K562 (cell line): ENCODE results near the gene NPAS3. TPM values are rescaled to one million over a fixed set of nuclear protein-coding genes. Genes with fewer than 3 reads are reported as not detected.

Source experiments
- ATAC-seq: fragments of 200-7000 bp; cut with Tn5 transposase; 3 replicates; pipeline ENCODE4 v1.9.1; 2020; ENCODE audit warnings: moderate library complexity
- BruUV-seq: library from RNA; stranded (reverse); fragments of 400-500 nt; replicated peaks from 2 replicates; lab custom pipeline; 2021; lab: Mats Ljungman, UMichigan
- CTCF ChIA-PET: fragments of 300-600 bp; formaldehyde crosslinking; extraction: SDS; loops from one replicate; lab custom pipeline; 2021; ENCODE audit warnings: low intra/inter-chr PET ratio; lab: Yijun Ruan, JAX
- POLR2A ChIA-PET: fragments of 300-600, 350-650 bp; sonication (Branson Sonifier 250); formaldehyde crosslinking; extraction: SDS; loops from one replicate; lab custom pipeline; 2021; ENCODE audit warnings: antibody characterized with exemption, inconsistent platforms; lab: Yijun Ruan, JAX
- DNase-seq, 4 experiments: peaks; one replicate each; pipeline versions ENCODE4 v3.0.0 to v3.0.0-alpha.2; 2011 to 2018; ENCODE audit warnings: low spot score in 3 of 4, mixed read lengths in 3 of 4; ENCODE audit errors: extremely low read depth in 1 of 4
- FAIRE-seq: peaks from 2 replicates; lab custom pipeline; 2011; peaks lifted over from hg19 to GRCh38; lab: Jason Lieb, UNC
- H2AFZ ChIP-seq: 2 replicates; pipeline ENCODE4 v1.6.0; 2011; ENCODE audit warnings: low read depth, low read length, control low read depth, inconsistent platforms
- H3K27ac ChIP-seq: fragments of 200-600 bp; 3 replicates; pipeline ENCODE4 v1.8.0; 2011; ENCODE audit warnings: low read depth, mild to moderate bottlenecking, control low read depth, inconsistent platforms, low read length, moderate library complexity, mixed read lengths; ENCODE audit errors: extremely low read depth
- H3K27me3 ChIP-seq, 2 experiments: fragments of 300-600 bp in 1 of 2; 2 replicates in 1 of 2; 3 replicates in 1 of 2; pipeline versions ENCODE4 v1.6.0 to v1.8.0; 2011; ENCODE audit warnings: inconsistent platforms in 2 of 2, low read length in 2 of 2, mild to moderate bottlenecking in 1 of 2, mixed read lengths in 1 of 2, moderate library complexity in 1 of 2; ENCODE audit not compliant: control insufficient read depth in 2 of 2, insufficient read depth in 2 of 2
- H3K36me3 ChIP-seq: fragments of 300-600 bp; 3 replicates; pipeline ENCODE4 v1.8.0; 2011; ENCODE audit warnings: mild to moderate bottlenecking, low read length, inconsistent platforms; ENCODE audit not compliant: control insufficient read depth, insufficient read depth
- H3K4me1 ChIP-seq, 2 experiments: fragments of 200-600 bp in 1 of 2; replicated peaks in 1 of 2; 2 replicates in 1 of 2; 3 replicates in 1 of 2; pipeline versions ENCODE4 v1.5.1 to v1.8.0; 2011; ENCODE audit warnings: inconsistent platforms in 2 of 2, low read length in 2 of 2, mild to moderate bottlenecking in 1 of 2, mixed read lengths in 1 of 2, moderate library complexity in 1 of 2; ENCODE audit not compliant: control insufficient read depth in 2 of 2, insufficient read depth in 2 of 2
- H3K4me2 ChIP-seq: 2 replicates; pipeline ENCODE4 v1.6.1; 2011; ENCODE audit warnings: low read length, control low read depth, inconsistent platforms, mixed read lengths; ENCODE audit not compliant: insufficient read depth
- H3K4me3 ChIP-seq: fragments of 200-600 bp; sonication (generic), shearing (Covaris generic); 2 replicates; pipeline ENCODE4 v1.5.1; 2016; ENCODE audit warnings: control low read depth, inconsistent platforms
- H3K79me2 ChIP-seq: fragments of 200-600 bp; 3 replicates; pipeline ENCODE4 v1.8.0; 2011; ENCODE audit warnings: low read length, inconsistent platforms; ENCODE audit not compliant: control insufficient read depth, insufficient read depth
- H3K9ac ChIP-seq, 2 experiments: 2 replicates each; pipeline versions ENCODE4 v1.6.0 to v1.6.1; 2011; ENCODE audit warnings: low read depth in 2 of 2, low read length in 2 of 2, control low read depth in 1 of 2, inconsistent platforms in 1 of 2, mild to moderate bottlenecking in 1 of 2, mixed read lengths in 1 of 2; ENCODE audit not compliant: insufficient read depth in 1 of 2
- H3K9me1 ChIP-seq: one replicate; pipeline ENCODE4 v1.6.0; 2011; ENCODE audit warnings: inconsistent platforms, mild to moderate bottlenecking, low read length, moderate library complexity; ENCODE audit not compliant: control insufficient read depth, insufficient read depth
- H3K9me3 ChIP-seq: replicated peaks from 2 replicates; pipeline ENCODE4 v1.5.1; 2011; ENCODE audit warnings: low read depth, low read length, inconsistent platforms; ENCODE audit not compliant: control insufficient read depth, insufficient read depth
- H4K20me1 ChIP-seq: replicated peaks from 2 replicates; pipeline ENCODE4 v1.6.1; 2011; ENCODE audit warnings: low read length, inconsistent platforms, mixed read lengths; ENCODE audit not compliant: control insufficient read depth, insufficient read depth
- BRD4 ChIP-seq: fragments of 200-600 bp; sonication (generic); IDR thresholded peaks from 2 replicates; pipeline ENCODE4 v1.6.1; 2017; ENCODE audit warnings: inconsistent platforms
- ETV1 ChIP-seq: fragments of 450-650 bp; conservative IDR thresholded peaks from 2 replicates; pipeline ENCODE4 v1.6.1; 2016; ENCODE audit warnings: missing genetic modification characterization, control low read depth, low read depth, missing compliant biosample characterization
- GABPB2 ChIP-seq: fragments of 250-450 bp; sonication (Bioruptor Pico); conservative IDR thresholded peaks from 2 replicates; pipeline ENCODE4 v1.5.1; 2021; ENCODE audit warnings: mild to moderate bottlenecking
- ILK ChIP-seq: fragments of 450-650 bp; IDR thresholded peaks from 2 replicates; pipeline ENCODE4 v1.6.1; 2016; ENCODE audit warnings: missing genetic modification characterization, low read depth, mild to moderate bottlenecking, missing compliant biosample characterization, moderate library complexity, borderline replicate concordance
- NFE2 ChIP-seq: IDR thresholded peaks from 2 replicates; pipeline ENCODE4 v1.6.1; 2014; ENCODE audit warnings: antibody characterized with exemption, low read depth
- SNIP1 ChIP-seq: fragments of 450-650 bp; IDR thresholded peaks from 2 replicates; pipeline ENCODE4 v1.7.1; 2017; ENCODE audit warnings: low read depth, mild to moderate bottlenecking
- SNRNP70 ChIP-seq: fragments of 200-400 bp; formaldehyde crosslinking; optimal IDR thresholded peaks from 2 replicates; pipeline ENCODE3; 2017; ENCODE audit warnings: low read depth, low read length
- ZNF696 ChIP-seq: fragments of 250-450 bp; sonication (Bioruptor Pico); conservative IDR thresholded peaks from 2 replicates; pipeline ENCODE4 v1.4.0; 2020; ENCODE audit warnings: mild to moderate bottlenecking, moderate library complexity
- WGBS: fragments of 100-300 bp; shearing (Covaris generic); methylation state at CpG from one replicate; pipeline ENCODE4 v1.1.6; 2016; ENCODE audit warnings: low coverage, mixed read lengths; ENCODE audit not compliant: insufficient coverage; ENCODE audit errors: missing lambda C conversion rate; 5-methylcytosine and 5-hydroxymethylcytosine counted together
- in situ Hi-C: fragments of 300-500 bp; cut with MboI; formaldehyde crosslinking; loops from 4 replicates; pipeline ENCODE4 v1.15.0; 2018; ENCODE audit warnings: inconsistent platforms, mixed read lengths
- intact Hi-C: fragments of 100-400 bp; cut with micrococcal nuclease; formaldehyde crosslinking; loops from 2 replicates; pipeline ENCODE4 v1.14.2; 2022
- polyA plus RNA-seq, 8 experiments: library from polyadenylated mRNA; depleted of rRNA in 4 of 8; stranded (reverse) in 5 of 8; unstranded in 3 of 8; fragments of >200 nt; fragmentation: Nextera tagmentation in 2 of 8; fragmentation: Illumina TruSeq in 1 of 8; extraction: Ambion mirVana in 2 of 8; extraction: Trizol in 1 of 8; gene quantifications; 2 replicates each; pipeline versions ENCODE4 v1.2.1 to v1.2.3, GENCODE V29; 2011 to 2014; ENCODE audit warnings: inconsistent platforms in 1 of 8, missing spikeins in 1 of 8
- total RNA-seq, 7 experiments: library from RNA; depleted of rRNA in 6 of 7; stranded (reverse); fragments of >200 nt in 6 of 7; fragmentation: Illumina TruSeq in 2 of 7; extraction: Trizol in 2 of 7; gene quantifications; 2 replicates each; pipeline versions ENCODE4 v1.2.1 to v1.2.3, GENCODE V29; 2011 to 2021; ENCODE audit warnings: low replicate concordance in 1 of 7

The NPAS3 gene
- total and polyA plus RNA-seq, 9 of the 15 experiments (the other 6 are each of a cell fraction or from before 2014, with no cell fraction given): 0.04 TPM; not detected in 8

DNA sequence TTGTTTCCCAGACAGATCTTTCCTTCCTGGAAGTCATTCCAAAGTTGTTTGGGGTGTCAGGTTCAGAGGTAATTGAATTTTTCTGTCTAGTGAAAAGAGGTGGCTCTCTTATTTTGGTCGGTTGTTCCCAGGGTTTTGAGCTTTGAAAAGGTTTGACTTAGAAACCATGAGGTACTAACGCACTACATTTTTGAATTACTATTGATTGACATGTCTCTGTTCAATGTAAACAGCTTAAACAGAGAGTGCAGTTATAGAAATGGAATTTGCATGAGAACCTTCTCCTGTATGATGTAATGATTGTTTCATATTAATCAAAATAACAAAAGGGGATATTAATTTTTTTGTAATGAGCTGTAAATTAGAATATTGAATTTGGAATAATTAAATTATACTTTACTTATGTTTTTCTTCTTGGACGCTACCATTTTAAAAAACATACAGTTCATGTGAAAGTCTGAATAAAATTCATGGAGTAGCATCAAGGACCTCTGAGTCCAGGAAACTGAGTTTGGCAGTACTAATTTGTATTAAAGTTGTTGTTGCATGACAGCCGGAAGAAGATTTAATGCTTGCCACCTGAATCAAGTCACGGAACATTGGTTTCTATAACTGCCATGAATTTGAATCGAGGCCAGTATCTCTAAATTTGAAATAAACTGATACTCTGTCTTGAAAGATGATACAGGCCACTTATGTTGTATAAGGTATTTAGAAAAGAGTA is 41.7 kb downstream of the NPAS3 start:
- Histone ChIP-seq H3K36me3 (no peaks in the 10 kb centered on the region), H3K4me2 (no peak overlapping the region), H2AFZ (no peak overlapping the region), H3K27ac (no peak overlapping the region), H3K4me3 (no peak overlapping the region), H3K9ac (no peak overlapping the region), H3K27me3 (no peaks in the 10 kb centered on the region), H3K9me1 (no peaks in the 10 kb centered on the region), H3K79me2 (no peaks in the 10 kb centered on the region), H4K20me1 (no peaks in the 10 kb centered on the region), H3K4me1 (no peaks in the 10 kb centered on the region), H3K9me3 (no peaks in the 10 kb centered on the region)
- CTCF ChIA-PET: no interaction called here
- in situ Hi-C loops (no loop called here), intact Hi-C loops (no loop called here)
- no peak for DNase-seq
- ATAC-seq: no peak
- POLR2A ChIA-PET: no interaction called here
- TF ChIP-seq ETV1 (no peak), SNIP1 (no peak), SNRNP70 (no peak), BRD4 (no peak), ILK (tag) (no peak), NFE2 (no peak), GABPB2 (CRISPR knock-in tag) (no peak), ZNF696 (no peak)
- FAIRE-seq: no peak
- 0% methylated on average over 6 of the region's 6 CpGs for WGBS
- no TSS peak for BruUV-seq
